SIG-M5 (cell line): ENCODE results near the gene PPP3CA.

Experiments used
- DNase-seq: peaks from one replicate; lab custom pipeline; 2025; lab: John Stamatoyannopoulos, UW

Gene PPP3CA

GRCh38 chr4:101288365-101289145 lies 58.8 kb downstream of the PPP3CA start:
- DNase-seq, result no peak

- DNase-seq, result no peak
Observed at GRCh38 chr4:101287324-101287723, 60.0 kb downstream of the PPP3CA start.

- DNase-seq, result no peak
Observed at GRCh38 chr4:101286663-101287062, 60.7 kb downstream of the PPP3CA start.

GRCh38 chr4:101285985-101286384 lies 61.3 kb downstream of the PPP3CA start:
- no peak for DNase-seq

- DNase-seq, result no peak
Observed at GRCh38 chr4:101284546-101284945, 62.8 kb downstream of the PPP3CA start.

GRCh38 chr4:101283434-101283833 lies 63.9 kb downstream of the PPP3CA start:
- DNase-seq, result no peak

GRCh38 chr4:101282076-101282844 lies 65.1 kb downstream of the PPP3CA start:
- no peak for DNase-seq

- DNase-seq, result no peak
Observed at GRCh38 chr4:101280866-101281600, 66.3 kb downstream of the PPP3CA start.

GRCh38 chr4:101279377-101279871 lies 67.9 kb downstream of the PPP3CA start:
- DNase-seq, result no peak

- DNase-seq, result no peak
Observed at GRCh38 chr4:101277671-101278070, 69.7 kb downstream of the PPP3CA start.

GRCh38 chr4:101276661-101277060 lies 70.7 kb downstream of the PPP3CA start:
- no peak for DNase-seq

GRCh38 chr4:101274888-101275752 lies 72.2 kb downstream of the PPP3CA start:
- DNase-seq, result no peak

GRCh38 chr4:101271516-101271915 lies 75.8 kb downstream of the PPP3CA start:
- no peak for DNase-seq

GRCh38 chr4:101269682-101270081 lies 77.6 kb downstream of the PPP3CA start:
- DNase-seq, result no peak

- DNase-seq, result no peak
Observed at GRCh38 chr4:101265816-101266172, 81.5 kb downstream of the PPP3CA start.

GRCh38 chr4:101264993-101265815 lies 82.1 kb downstream of the PPP3CA start:
- DNase-seq, result no peak

GRCh38 chr4:101264512-101264911 lies 82.8 kb downstream of the PPP3CA start:
- no peak for DNase-seq

- DNase-seq, result no peak
Observed at GRCh38 chr4:101262683-101263082, 84.6 kb downstream of the PPP3CA start.

- DNase-seq, result no peak
Observed at GRCh38 chr4:101259876-101260275, 87.5 kb downstream of the PPP3CA start.

GRCh38 chr4:101258883-101259282 lies 88.4 kb downstream of the PPP3CA start:
- no peak for DNase-seq

- DNase-seq, result no peak
Observed at GRCh38 chr4:101256222-101256621, 91.1 kb downstream of the PPP3CA start.
